Ishikawa (cell line): ENCODE measurements around the gene ABTB2.

ENCODE experiments used
- CEBPB ChIP-seq: IDR thresholded peaks from 2 replicates; pipeline ENCODE4 v1.6.1; 2012
- CREB1 ChIP-seq: IDR thresholded peaks from 2 replicates; pipeline ENCODE4 v1.6.1; 2012; ENCODE audit warnings: low read depth
- EGR1 ChIP-seq: IDR thresholded peaks from 2 replicates; pipeline ENCODE4 v1.6.1; 2012
- EP300 ChIP-seq: IDR thresholded peaks from 2 replicates; pipeline ENCODE4 v1.6.1; 2012; ENCODE audit warnings: borderline replicate concordance
- TAF1 ChIP-seq: IDR thresholded peaks from 2 replicates; pipeline ENCODE4 v1.6.1; 2012; ENCODE audit warnings: low read depth, mild to moderate bottlenecking
- TCF12 ChIP-seq: IDR thresholded peaks from 2 replicates; pipeline ENCODE4 v1.6.1; 2012; ENCODE audit warnings: low read depth
- TEAD4 ChIP-seq: IDR thresholded peaks from 2 replicates; pipeline ENCODE4 v1.6.1; 2012
- YY1 ChIP-seq: IDR thresholded peaks from 2 replicates; pipeline ENCODE4 v1.6.1; 2012; ENCODE audit warnings: low read depth
- ZBTB7A ChIP-seq: IDR thresholded peaks from 2 replicates; pipeline ENCODE4 v1.6.1; 2012; ENCODE audit warnings: low read depth
- TF ChIP-seq, protein P1 (sequence below): IDR thresholded peaks from 2 replicates; pipeline ENCODE4 v1.6.1; 2012
- TF ChIP-seq, protein P2 (sequence below): IDR thresholded peaks from 2 replicates; pipeline ENCODE4 v1.6.1; 2012; ENCODE audit warnings: low read depth, mild to moderate bottlenecking
- TF ChIP-seq, protein P3 (sequence below): IDR thresholded peaks from 2 replicates; pipeline ENCODE4 v1.6.1; 2012

DNA sequence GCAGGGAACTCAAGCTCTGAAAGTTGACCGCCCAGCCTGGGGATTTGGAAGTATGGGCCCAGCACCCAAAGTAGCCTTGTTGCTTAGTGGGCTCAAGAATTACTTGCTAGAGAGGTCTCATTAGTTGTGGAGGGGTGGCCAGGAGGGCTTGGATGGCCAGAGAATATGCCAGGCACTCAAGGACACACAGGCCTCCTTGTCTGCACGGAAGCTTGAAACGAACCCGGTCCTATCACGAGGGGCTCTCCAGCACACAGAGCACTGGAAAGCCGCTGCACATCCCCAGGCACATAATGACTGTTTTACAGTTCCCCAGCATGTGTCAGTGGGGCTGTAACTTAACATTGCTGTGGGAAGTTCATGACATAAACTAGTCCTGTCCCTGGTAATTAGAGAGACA is 196.4 kb downstream of the ABTB2 start:
- TF ChIP-seq YY1 (no peak), EP300 (no peak), TAF1 (no peak), CEBPB (no peak), EGR1 (no peak), CREB1 (no peak), ZBTB7A (no peak), TEAD4 (no peak), TCF12 (no peak)
- TF ChIP-seq, protein P1, sequence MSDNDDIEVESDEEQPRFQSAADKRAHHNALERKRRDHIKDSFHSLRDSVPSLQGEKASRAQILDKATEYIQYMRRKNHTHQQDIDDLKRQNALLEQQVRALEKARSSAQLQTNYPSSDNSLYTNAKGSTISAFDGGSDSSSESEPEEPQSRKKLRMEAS, result no peak
- TF ChIP-seq, protein P2, sequence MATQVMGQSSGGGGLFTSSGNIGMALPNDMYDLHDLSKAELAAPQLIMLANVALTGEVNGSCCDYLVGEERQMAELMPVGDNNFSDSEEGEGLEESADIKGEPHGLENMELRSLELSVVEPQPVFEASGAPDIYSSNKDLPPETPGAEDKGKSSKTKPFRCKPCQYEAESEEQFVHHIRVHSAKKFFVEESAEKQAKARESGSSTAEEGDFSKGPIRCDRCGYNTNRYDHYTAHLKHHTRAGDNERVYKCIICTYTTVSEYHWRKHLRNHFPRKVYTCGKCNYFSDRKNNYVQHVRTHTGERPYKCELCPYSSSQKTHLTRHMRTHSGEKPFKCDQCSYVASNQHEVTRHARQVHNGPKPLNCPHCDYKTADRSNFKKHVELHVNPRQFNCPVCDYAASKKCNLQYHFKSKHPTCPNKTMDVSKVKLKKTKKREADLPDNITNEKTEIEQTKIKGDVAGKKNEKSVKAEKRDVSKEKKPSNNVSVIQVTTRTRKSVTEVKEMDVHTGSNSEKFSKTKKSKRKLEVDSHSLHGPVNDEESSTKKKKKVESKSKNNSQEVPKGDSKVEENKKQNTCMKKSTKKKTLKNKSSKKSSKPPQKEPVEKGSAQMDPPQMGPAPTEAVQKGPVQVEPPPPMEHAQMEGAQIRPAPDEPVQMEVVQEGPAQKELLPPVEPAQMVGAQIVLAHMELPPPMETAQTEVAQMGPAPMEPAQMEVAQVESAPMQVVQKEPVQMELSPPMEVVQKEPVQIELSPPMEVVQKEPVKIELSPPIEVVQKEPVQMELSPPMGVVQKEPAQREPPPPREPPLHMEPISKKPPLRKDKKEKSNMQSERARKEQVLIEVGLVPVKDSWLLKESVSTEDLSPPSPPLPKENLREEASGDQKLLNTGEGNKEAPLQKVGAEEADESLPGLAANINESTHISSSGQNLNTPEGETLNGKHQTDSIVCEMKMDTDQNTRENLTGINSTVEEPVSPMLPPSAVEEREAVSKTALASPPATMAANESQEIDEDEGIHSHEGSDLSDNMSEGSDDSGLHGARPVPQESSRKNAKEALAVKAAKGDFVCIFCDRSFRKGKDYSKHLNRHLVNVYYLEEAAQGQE, result no peak
- TF ChIP-seq, protein P3, sequence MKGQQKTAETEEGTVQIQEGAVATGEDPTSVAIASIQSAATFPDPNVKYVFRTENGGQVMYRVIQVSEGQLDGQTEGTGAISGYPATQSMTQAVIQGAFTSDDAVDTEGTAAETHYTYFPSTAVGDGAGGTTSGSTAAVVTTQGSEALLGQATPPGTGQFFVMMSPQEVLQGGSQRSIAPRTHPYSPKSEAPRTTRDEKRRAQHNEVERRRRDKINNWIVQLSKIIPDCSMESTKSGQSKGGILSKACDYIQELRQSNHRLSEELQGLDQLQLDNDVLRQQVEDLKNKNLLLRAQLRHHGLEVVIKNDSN, result no peak
